HG03060 (cell line): ENCODE results near the gene SETD1A.

Experiments used
- ATAC-seq: cut with Tn5 transposase; IDR thresholded peaks from one replicate; pipeline ENCODE4 v1.9.1; 2021; ENCODE audit warnings: low read depth, moderate number of reproducible peaks; ENCODE audit not compliant: unreplicated experiment

The SETD1A gene

GRCh38 chr16:30980023-30980371 is 22.4 kb downstream of the SETD1A start:
- no peak for ATAC-seq

GRCh38 chr16:30980434-30980833 is 22.9 kb downstream of the SETD1A start:
- ATAC-seq = no peak

GRCh38 chr16:30980959-30981358 is 23.4 kb downstream of the SETD1A start:
- no peak for ATAC-seq

GRCh38 chr16:30982548-30983288 is 25.2 kb downstream of the SETD1A start:
- ATAC-seq = no peak

- no peak for ATAC-seq
Measured at GRCh38 chr16:30983289-30983889, 25.8 kb downstream of the SETD1A start.

- ATAC-seq = no peak
Measured at GRCh38 chr16:30983898-30984610, 26.5 kb downstream of the SETD1A start.

GRCh38 chr16:30984669-30985400 is 27.3 kb downstream of the SETD1A start, which contains the start of gene HSD3B7:
Gene HSD3B7, plus strand, starts transcription at chr16:30985207. Its CDS starts 452 bp downstream, at chr16:30985659.
- ATAC-seq = no peak

GRCh38 chr16:30985401-30986128 is 28.0 kb downstream of the SETD1A start:
- no peak for ATAC-seq

GRCh38 chr16:30986129-30986991 is 28.8 kb downstream of the SETD1A start:
- no peak for ATAC-seq

GRCh38 chr16:30987581-30988190 is 30.1 kb downstream of the SETD1A start:
- ATAC-seq = no peak

GRCh38 chr16:30989469-30990047 is 32.0 kb downstream of the SETD1A start:
- ATAC-seq = no peak

GRCh38 chr16:30990105-30990504 is 32.6 kb downstream of the SETD1A start:
- no peak for ATAC-seq

GRCh38 chr16:30991052-30991451 is 33.5 kb downstream of the SETD1A start:
- ATAC-seq = no peak

GRCh38 chr16:30992276-30992780 is 34.8 kb downstream of the SETD1A start:
- no peak for ATAC-seq

- ATAC-seq = no peak
Measured at GRCh38 chr16:30992931-30993816, 35.6 kb downstream of the SETD1A start.

- ATAC-seq = no peak
Measured at GRCh38 chr16:30995927-30996323, 38.4 kb downstream of the SETD1A start.

GRCh38 chr16:30996324-30996984 is 38.9 kb downstream of the SETD1A start:
- ATAC-seq = no peak
